GM19397 (cell line): ENCODE data around the gene TSPAN4.

Experiments
- ATAC-seq: cut with Tn5 transposase; IDR thresholded peaks from one replicate; pipeline ENCODE4 v1.9.1; 2021; ENCODE audit warnings: mild to moderate bottlenecking, moderate library complexity; ENCODE audit not compliant: unreplicated experiment

The TSPAN4 gene

GRCh38 chr11:833114-833791, 9.4 kb upstream of the TSPAN4 start:
- no peak for ATAC-seq

GRCh38 chr11:833849-834311, 8.8 kb upstream of the TSPAN4 start:
- no peak for ATAC-seq

- ATAC-seq: no peak
Observed at GRCh38 chr11:834371-835316, 8.0 kb upstream of the TSPAN4 start.

- no peak for ATAC-seq
Observed at GRCh38 chr11:836274-836673, 6.4 kb upstream of the TSPAN4 start.

GRCh38 chr11:836700-837099, 6.0 kb upstream of the TSPAN4 start:
- ATAC-seq: no peak

- no peak for ATAC-seq
Observed at GRCh38 chr11:837189-837989, 5.3 kb upstream of the TSPAN4 start.

- ATAC-seq: no peak
Observed at GRCh38 chr11:837990-838307, 4.7 kb upstream of the TSPAN4 start.

- ATAC-seq: no peak
Observed at GRCh38 chr11:838441-839279, 4.0 kb upstream of the TSPAN4 start.

- no peak for ATAC-seq
Observed at GRCh38 chr11:839280-839623, 3.4 kb upstream of the TSPAN4 start.

GRCh38 chr11:839875-840617, 2.6 kb upstream of the TSPAN4 start:
- no peak for ATAC-seq

- peak; percentile 26 for ATAC-seq
Observed at GRCh38 chr11:841981-842369, 677 bp upstream of the TSPAN4 start.

GRCh38 chr11:843086-843734, 558 bp downstream of the TSPAN4 start:
- no peak for ATAC-seq

- ATAC-seq: no peak
Observed at GRCh38 chr11:843818-844692, 1.4 kb downstream of the TSPAN4 start.

- ATAC-seq: no peak
Observed at GRCh38 chr11:844693-845644, 2.3 kb downstream of the TSPAN4 start.

- no peak for ATAC-seq
Observed at GRCh38 chr11:845872-846495, 3.3 kb downstream of the TSPAN4 start.

GRCh38 chr11:846496-847098, 3.9 kb downstream of the TSPAN4 start:
- no peak for ATAC-seq
